CD4-positive, alpha-beta T cell treated with Interleukin-15 for 1 hour (primary cell): ENCODE data around the gene RCBTB2.
"Not testable (repeated sequence)": the region's sequence is repeated elsewhere in the genome, so short reads cannot be mapped to it uniquely, and the experiment has no call there.

Experiments
- DNase-seq: peaks from one replicate; pipeline ENCODE4 v3.0.0-alpha.2; 2020

The RCBTB2 gene

DNA sequence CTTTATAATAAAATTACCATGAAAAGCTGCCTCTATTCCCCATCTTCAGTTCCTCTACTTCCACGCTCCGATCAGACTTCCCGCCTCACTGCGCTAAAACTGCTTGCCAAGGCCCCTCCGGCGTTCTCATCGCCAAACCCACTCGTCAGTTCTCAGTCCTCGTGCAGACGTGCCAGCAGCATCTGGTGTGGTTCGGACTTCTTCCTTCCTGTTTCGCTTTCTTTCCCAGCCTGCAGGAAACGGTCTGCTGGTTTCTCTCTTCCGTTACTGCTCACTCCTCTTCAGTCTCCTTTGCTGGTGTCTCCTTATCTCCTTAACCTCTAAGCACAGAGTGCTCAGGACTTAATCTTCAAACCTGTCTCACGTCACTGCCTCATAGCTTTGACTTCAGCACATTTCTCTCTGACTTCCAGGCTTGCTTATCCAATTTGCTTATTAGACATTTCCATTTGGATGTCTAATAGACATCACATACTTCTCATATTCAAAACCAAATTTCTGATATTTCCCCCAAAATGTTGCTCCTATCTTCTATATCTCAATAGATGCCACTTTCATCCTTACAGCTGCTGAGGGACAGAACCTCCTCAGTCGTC, 40.3 kb downstream of the RCBTB2 start:
- DNase-seq, result peak; percentile 82

DNA sequence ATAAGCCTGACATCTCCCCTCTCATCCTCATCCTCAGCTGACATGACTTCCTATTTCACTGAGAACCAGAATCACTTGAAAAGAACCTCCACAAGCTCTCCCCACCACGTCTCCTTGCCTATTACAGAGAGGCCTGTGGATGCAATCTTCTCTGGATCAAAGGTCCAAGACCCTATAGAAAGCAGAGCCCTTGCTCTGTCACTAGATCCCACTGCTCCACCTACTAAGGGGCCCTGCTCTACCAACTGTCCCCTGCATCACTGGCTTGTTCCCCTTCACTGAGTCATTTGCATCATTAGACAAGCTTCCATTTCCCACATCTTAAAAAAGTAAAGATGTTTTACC, 40.8 kb downstream of the RCBTB2 start:
- no peak for DNase-seq

DNA sequence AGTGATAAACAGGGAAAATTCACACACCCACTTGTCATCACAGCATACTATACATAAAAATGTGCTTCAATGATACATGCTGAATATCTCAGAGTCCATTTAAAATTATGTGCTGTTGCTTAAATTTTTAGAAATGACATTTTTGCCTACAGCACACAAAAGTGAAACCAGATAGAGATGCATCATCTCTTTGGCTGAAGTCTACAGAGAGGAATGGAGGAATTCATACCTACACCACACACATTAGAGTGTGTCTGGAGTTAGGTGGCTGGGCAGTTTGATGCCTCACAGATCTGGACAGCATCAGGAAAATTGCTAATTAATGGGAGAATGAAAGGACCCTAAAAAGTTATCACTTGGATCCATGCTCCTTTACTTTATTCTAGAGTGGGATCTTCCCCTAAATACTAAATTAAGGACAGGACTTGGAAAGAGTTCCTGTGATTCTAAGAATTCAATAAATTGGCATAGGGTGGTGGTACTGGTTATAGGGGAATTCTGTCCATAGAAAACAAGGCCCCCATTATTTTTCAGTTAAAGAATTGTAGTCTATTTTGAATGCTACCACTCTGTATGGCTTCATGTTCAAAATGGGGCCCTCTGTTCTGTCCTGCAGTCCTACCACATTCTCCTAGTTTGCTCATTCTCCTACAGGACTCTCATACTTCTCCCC, 41.3 kb downstream of the RCBTB2 start:
- DNase-seq, result no peak

DNA sequence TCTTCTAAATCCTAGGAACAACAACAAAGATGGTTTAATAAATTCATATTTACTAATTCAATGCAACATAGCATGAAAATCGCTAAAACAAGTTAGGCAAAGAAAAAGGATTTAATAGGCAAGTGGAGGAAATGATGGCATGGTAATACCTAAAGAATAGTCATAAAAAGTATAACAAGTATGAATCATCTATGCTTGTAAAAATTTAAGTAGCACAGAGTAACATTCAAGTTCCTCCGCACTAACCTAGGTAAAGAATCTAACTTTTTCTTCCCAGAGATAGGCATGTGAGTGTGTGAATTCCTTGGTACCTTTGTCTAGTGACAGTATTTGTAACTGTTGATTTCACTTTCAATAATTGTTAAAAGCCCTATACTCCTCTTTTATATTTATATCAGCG, 42.6 kb downstream of the RCBTB2 start:
- DNase-seq, result no peak

DNA sequence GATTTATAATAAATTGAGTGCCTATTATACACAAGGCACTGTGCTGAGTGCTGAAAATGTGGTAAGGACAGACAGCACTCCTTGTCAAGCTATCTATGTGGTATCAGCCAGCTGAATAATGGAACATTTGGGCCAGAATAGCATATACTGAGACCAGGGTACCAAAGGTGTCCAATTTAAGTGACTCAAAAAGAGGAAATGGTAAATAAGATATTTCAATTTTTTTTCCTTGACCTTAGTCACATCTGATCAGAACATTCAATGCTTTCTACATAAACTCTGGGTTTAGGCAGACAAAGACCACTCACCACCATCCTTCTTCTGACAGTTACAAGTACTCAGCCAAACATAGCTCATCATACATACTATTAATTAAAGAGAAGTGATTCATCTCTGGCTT, 43.2 kb downstream of the RCBTB2 start:
- no peak for DNase-seq

DNA sequence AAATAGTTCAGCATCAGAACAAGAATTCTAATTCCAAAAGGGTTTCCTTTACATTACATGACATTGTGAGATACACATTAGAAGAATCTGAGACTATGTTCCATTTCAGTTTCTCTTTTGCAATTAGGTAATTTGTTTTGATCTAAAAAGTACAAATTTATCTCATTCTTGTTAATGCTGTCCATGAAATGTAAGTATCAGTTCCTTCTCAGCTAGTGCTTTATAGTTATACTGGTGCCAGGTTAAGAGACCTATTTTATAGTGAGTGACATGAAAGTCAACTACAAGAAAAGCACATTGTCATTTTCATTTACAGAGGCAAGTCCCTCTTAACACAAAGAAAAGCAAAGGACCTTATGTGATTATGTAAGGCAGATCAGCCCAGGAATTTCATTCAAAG, 43.9 kb downstream of the RCBTB2 start:
- DNase-seq, result no peak

DNA sequence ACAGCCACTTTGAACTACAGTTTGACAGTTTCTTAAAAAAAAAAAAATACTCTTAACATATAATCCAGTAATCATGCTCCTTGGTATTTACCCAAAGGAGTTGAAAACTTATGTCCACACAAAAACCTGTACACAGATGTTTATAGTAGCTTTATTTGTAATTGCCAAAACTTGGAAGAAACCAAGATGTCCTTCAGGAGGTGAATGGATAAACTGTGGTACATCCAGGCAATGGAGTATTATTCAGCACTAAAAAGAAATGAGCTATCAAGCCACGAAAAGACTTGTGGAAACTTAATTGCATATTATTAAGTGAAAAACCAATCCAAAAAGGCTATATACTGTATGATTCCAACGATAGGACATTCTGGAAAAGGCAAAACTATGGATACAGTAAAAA, 44.9 kb downstream of the RCBTB2 start:
- DNase-seq, result no peak

DNA sequence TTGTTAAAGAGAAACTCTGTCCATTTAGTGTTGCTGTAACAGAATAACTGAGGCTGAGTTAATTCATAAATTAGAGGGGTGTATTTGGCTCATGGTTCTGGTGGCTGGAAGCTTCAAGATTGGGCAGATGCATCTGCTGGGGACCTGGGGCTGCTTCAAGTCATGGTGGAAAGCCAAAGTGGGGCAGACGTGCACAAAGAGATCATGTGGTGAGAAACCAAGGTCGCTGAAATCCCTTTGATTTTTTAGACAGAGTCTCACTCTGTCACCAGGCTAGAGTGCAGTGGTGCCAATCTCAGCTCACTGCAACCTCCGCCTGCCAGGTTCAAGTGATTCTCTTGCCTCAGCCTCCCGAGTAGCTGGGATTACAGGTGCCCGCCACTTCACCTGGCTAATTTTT, 46.0 kb downstream of the RCBTB2 start:
- no peak for DNase-seq

DNA sequence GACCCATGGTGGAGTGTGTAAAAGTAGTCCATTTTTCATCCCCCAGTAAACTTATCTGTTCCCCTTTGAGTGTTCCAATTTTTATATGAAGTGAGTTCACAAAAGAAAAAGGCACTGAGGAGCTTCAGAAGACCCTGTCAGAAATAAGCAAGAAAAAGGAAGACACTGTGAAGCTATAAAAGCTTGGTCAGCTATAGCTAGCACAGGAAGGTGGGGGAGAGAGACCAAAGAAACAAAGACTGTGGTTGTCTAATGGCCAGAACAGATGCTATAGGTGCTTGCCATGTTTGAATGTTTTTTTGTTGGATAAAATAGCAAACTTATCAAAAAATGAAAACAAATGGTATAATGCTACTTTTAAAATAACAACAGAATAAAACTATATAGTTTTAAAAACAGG, 46.5 kb downstream of the RCBTB2 start:
- no peak for DNase-seq

DNA sequence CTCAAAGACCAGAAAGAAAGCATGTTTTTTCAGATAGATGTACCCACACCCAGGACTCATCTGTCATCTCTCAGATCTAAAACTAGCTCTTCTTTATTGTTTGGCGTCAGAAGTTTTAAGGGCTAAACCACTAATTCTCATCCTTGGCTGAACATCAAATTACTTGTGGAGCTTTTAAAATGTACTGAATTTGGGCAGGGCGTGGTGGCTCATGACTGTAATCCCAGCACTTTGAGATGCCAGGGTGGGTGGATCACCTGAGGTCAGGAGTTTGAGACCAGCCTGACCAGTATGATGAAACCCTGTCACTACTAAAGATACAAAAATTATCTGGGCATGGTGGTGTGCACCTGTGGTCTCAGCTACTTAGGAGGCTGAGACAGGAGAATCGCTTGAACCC, 47.4 kb downstream of the RCBTB2 start:
- DNase-seq, result no peak

DNA sequence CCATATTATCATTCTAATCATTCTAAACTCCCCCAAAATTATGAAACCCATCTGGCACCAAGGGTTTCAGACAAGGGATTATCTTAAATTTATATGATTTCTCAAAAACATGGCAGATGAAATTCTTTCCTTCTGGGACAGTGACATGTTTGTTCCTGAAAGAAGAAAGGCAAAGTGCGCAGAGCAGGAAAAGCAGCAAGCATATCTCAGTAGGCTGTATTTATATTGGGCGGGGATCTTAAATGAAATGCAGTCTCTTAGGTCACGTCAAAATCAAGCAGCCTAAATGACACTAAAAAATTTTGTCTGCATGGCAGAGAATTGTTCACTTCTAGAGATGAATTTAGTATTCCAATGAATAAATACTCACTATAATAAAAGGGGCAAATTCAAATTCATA, 49.3 kb downstream of the RCBTB2 start:
- DNase-seq, result no peak

DNA sequence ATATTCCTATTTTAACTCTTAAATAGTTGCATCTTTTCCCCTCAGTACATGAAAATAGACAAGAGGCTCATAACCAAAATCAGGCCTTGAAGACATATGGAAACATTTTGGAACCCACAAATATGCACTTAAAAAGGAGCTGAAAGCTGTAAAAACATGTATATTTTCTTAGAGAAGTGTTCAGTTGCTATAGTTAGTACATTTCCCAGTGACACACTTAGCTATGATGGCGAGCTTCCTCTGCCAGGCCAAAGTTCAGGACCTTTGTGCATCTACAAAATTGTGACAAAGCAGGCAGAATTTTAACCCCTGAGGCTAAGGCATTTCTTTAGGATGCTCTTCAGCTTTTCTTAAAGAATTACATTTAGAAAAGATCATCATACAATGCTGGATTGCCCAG, 54.5 kb downstream of the RCBTB2 start:
- no peak for DNase-seq

DNA sequence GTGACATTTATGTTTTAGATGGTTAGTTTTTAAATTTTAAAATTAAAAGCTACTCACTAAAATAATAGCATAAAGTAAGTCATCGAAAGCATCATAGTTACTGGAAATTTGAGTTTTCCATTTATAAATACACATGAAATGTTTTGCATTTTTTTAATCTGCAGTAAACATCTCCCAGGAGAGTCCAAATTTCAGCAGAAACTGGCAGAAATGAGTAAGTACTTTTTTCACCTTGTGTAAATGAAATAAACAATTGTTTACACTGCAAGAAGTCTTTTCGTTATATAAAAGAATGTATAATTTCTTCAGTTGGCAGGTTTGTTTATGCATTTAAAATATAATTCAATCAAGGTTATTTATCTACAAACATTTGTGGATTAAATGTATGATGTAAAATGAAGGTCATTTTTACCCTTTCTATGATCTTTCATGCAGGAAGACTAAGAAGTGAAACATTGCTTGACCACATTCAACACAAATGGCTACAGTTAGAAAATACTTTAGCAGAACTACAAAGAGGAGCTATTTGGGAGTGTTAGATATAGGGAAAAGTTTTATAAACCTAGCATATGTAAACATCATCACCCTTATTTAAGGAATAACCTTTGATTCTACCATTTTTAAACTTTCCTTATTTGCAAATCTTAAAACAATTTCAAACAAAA, 55.6 kb downstream of the RCBTB2 start:
- no peak for DNase-seq

DNA sequence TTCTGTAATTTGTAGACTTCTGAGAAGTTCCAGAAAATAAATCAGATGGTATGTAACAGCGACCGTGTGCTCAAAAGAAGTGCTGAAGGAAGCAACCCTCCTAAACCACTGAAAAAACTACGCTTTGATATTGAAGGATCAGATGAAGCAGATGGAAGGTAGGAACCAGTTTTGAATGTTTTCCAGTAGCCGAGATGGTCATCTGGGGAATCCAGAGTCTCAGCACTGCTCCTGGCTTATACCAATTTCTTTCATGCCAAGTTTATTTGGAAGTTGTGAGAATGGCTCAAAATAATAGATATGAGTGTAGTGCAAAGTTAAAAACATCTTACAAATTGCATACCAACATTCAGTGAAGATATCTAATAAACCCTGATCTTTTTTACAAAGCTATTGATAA, 56.2 kb downstream of the RCBTB2 start:
- DNase-seq, result no peak

DNA sequence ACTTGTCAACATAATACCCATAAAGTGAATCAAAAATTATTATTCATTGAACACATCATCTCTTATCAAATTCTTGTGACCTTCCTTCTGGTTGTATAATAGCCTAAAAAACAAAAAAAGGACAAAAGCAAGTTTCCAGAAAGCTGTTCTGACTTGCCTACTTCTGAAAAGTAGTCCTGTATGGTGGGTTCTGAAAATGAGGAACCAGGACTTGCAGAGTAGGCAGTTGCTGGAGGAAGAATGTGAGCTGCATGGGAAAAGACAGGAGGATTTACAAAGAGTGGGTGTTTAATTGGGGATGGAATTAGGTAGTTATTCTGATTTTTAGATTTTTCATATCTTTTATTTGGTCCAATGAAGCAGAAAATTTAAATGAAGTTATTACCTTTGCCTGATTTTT, 56.7 kb downstream of the RCBTB2 start:
- no peak for DNase-seq

DNA sequence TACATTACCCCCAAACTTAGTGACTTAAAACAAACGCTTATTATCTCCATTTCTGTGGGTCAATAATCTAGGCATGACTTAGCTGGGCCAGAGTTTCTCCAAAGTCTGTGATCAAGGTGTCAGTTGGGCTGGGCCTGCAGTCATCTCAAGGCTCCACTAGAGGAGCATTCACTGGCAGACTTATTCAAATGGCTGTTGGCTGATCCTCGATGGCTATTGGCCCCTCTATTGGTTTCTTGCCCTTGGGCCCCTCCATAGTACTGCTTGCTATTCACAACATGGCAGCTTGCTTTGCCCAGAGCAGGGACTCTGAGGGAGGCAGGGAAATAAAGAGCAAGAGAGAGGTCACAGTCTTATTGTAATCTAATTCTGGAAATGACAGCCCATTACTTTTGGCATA, 57.6 kb downstream of the RCBTB2 start:
- DNase-seq, result no peak

DNA sequence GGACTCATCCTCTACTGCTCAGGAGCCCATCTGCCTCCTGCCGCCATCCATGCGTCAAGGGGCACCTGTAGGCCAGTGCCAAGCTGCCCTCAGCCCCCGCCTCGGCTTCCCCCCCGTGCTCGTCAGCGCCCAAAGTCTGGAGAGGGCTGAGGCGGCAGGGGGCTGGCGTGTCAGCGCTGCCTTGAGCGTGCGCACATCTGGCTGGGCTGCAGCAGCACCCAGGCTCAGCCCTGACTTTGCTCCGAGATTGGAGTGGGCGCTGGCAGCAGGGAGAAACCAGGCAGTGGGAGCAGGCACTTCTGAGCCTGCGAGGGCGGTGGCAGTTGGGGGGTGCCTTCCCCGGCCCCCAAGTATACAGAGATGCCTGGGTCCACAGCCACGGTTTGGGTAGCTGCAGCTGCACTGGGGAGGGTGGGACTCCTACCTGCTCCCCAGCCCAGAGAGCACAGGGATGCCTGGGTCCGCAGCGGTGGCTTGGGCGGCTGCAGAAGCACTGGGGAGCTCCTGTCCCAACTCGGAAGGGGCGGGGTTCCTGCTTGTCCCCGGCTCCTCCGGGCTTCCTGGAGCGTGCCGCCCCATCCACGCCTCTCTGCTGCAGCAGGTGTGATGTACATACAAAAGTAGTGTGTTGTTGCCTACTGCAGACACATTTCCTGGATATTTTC, 75.2 kb downstream of the RCBTB2 start:
- no peak for DNase-seq

DNA sequence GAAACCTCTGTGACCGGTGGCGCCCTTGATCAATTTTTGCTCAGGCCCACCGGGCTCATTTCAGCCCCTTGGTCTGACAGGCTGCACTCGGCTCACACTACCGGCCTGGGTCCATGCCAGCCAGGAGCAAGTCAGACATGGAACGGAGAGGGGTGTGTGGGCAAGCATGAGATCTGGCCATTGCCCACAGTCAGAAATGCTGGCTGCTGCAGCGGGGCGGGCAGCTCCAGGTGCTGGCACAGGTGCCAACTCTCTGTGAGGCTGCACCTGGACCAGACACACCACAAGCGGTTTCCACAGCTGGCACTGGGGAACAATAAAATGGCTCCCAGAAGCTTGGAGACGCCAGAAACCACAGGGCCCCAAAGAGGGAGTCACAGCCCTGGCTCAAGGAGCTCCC, 76.3 kb downstream of the RCBTB2 start:
- DNase-seq, result no peak

DNA sequence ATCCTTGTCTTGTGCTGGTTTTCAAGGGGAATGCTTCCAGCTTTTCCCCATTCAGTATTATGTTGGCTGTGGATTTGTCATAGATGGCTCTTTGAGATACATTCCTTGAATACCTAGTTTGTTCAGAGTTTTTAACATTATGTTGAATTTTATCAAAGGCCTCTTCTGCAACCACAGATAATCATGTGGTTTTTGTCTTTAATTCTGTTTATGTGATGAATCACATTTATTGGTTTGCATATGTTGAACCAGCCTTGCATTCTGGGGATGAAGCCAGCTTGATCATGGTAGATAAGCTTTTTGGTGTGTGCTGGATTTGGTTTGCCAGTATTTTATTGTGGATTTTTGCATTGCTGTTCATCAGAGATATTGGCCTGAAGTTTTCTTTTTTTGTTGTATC, 81.7 kb downstream of the RCBTB2 start:
- not testable (repeated sequence) for DNase-seq

DNA sequence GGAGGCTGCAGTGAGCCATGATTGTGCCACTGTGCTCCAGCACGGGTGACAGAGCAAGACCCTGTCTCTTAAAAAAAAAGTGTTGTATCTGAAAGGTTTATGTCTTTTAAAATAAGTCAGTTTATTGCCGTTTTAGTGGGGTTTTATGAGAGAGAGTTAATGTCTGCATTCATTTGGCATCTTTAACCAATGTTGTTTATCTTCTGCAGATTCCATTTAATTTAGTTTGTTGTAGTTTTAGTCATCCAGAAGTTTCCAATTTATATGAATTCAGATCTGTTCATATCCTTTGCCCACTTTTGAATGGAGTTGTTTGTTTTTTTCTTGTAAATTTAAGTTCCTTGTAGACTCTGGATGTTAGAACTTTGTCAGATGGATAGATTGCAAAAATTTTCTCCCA, 83.2 kb downstream of the RCBTB2 start:
- no peak for DNase-seq

DNA sequence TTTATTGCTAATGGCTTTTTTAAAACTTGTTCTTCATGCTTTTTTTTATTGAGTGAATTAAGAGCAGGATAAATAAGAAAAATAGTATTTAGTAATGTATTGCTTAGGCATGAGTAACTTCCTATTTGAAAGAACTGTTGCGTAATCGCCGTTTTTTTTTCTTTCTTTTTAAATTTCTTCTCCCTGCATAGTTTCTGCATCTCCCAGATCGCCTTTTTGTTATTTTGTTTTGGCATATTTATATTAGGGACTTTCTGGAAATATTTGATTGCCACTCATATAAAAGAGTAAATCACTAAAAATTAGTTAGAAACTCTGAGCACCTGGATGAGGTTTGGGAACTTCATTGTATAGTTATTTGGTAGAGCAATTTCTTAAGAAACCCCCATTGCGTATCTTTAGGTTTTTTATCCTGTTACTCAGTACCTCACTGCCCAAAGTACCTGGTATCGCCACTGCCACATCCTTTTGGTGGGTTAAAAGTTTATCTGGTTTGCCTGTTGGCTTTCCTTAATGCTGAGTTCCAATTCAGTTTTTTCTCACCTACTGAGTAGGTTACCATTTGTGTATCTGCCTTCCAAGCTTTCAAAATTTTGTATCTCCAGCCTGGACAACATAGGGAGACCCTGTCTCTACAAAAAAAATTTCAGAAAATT, 83.8 kb downstream of the RCBTB2 start:
- no peak for DNase-seq

DNA sequence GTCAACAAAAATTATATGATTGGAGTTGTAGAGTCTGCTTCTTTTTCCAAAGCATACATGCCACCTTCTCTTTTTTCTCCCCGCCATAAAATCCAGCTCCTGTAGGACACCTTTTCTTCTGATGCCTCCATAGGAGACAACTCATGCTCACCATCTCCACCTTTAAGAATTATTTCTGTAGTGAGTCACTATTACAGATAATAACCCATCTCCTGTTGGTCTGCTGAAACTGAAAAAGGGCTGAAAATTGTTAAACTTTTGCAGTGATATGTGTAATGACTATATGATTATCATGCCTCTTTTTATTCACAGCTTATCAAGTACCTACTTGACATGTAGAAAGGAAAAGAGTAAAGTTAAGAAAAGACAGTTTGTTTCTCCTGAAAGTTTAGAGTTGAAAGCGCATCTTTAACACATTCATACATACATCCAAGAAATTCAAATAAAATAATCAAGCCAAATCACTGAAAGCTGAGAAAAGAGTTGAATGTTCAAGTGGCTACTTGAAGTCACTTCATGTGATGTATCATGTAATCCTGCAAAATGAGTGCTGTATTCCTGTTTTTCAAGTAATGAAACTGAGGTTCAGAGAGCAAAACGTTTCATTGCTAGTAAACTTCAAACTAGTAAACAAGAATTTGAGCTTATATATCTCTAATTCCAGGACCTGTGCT, 84.5 kb downstream of the RCBTB2 start:
- DNase-seq, result no peak

DNA sequence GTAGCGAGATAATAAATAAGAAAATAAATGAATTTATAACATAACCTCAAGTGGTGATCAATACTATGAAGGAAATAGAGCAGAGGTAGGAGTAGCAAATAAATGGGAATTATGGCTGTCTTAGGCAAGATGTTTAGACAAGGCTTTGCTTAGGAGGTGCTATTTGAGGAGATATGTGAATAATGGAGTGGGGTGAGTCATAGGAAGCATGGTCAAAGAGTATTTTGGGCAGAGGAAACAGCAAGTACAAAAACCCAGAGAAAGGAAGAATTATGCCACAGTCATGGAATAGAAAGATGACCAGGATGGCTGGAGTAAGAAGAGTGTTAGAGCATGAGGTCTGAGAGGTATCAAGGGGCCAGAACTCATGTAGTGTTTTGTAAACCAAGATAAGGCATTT, 86.4 kb downstream of the RCBTB2 start:
- DNase-seq, result no peak
